Tibial nerve (tissue), 4 donors: ENCODE results near the gene EPB41. TPM values are rescaled to one million over a fixed set of nuclear protein-coding genes. Genes with fewer than 3 reads are reported as not detected.
A peak's percentile ranks its signal among the peaks of the same experiment; 100 is the strongest.

Experiments used
- DNase-seq, 2 donors: peaks; one replicate each; pipeline ENCODE4 v3.0.0-alpha.2; 2019; ENCODE audit warnings: low spot score in 2 of 2
- H3K27ac ChIP-seq, 4 donors: fragments of 200-600 bp; sonication (generic) in 3 of 4; one replicate each; pipeline ENCODE4 v1.5.1; 2017 to 2019; ENCODE audit warnings: mild to moderate bottlenecking in 1 of 4
- H3K27me3 ChIP-seq, 2 donors: fragments of 200-600 bp; sonication (generic) in 1 of 2; one replicate each; pipeline versions ENCODE4 v1.5.1 to v1.6.0; 2017 to 2019
- H3K36me3 ChIP-seq, 3 donors: fragments of 200-600 bp; sonication (generic); one replicate each; pipeline ENCODE4 v1.5.1; 2018 to 2019
- H3K4me1 ChIP-seq, 4 donors: fragments of 200-600 bp; sonication (generic) in 3 of 4; one replicate each; pipeline ENCODE4 v1.5.1; 2017 to 2019
- H3K4me3 ChIP-seq, 4 donors: fragments of 200-600 bp; sonication (generic) in 3 of 4; one replicate each; pipeline ENCODE4 v1.5.1; 2017 to 2019; ENCODE audit warnings: mild to moderate bottlenecking in 1 of 4, moderate library complexity in 1 of 4
- H3K9me3 ChIP-seq, 4 donors: fragments of 200-600 bp; sonication (generic) in 3 of 4; one replicate each; pipeline ENCODE4 v1.5.1; 2017 to 2019
- EP300 ChIP-seq, 2 donors: sonication (generic); formaldehyde crosslinking; IDR thresholded peaks; one replicate each; pipeline ENCODE4 v1.6.1; 2017; ENCODE audit warnings: antibody characterized with exemption in 2 of 2, mild to moderate bottlenecking in 1 of 2
- POLR2A ChIP-seq, 2 donors: fragments of 450-650 bp; IDR thresholded peaks; one replicate each; pipeline ENCODE4 v1.6.1; 2017; ENCODE audit warnings: antibody characterized with exemption in 2 of 2, mild to moderate bottlenecking in 2 of 2, moderate library complexity in 2 of 2
- WGBS, 2 donors: methylation state at CpG; one replicate each; pipeline ENCODE4 v1.1.5; 2018; 5-methylcytosine and 5-hydroxymethylcytosine counted together
- total RNA-seq, 4 donors: library from RNA; depleted of rRNA; stranded (reverse); fragments of >200 nt; gene quantifications; one replicate each; pipeline ENCODE4 v1.1.0, GENCODE V29; 2016
- TF ChIP-seq, protein P1 (sequence below), 5 experiments: fragments of 200-600 bp in 3 of 5; fragments of 450-650 bp in 2 of 5; sonication (generic) in 3 of 5; IDR thresholded peaks; one replicate each; pipeline ENCODE4 v1.5.1; 2016 to 2019; ENCODE audit warnings: antibody characterized with exemption in 5 of 5, mild to moderate bottlenecking in 3 of 5, moderate library complexity in 2 of 5

EPB41 gene
- total RNA-seq, 4 donors from 2014 or later = 13.9 to 22.1 (median 16.0) TPM

DNA sequence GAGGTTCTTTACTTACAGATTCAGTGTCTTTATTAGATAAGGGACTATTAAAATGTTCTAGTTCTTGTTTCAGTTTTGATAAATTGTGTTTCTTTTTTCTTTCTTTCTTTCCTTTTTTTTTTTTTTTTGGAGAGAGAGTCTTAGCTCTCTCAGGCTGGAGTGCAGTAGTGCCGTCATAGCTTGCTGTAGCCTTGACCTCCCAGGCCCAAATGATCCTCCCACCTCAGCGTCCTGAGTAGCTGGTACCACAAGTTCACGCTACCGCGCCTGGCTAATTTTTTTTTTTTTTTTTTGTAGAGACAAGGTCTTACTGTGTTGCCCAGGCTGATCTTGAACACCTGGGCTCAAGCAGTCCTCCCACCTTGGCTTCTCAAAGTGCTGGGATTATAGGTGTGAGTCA, 132.8 kb downstream of the EPB41 start:
- H3K9me3 ChIP-seq = no peaks in the 10 kb centered on the region
- TF ChIP-seq, protein P1, sequence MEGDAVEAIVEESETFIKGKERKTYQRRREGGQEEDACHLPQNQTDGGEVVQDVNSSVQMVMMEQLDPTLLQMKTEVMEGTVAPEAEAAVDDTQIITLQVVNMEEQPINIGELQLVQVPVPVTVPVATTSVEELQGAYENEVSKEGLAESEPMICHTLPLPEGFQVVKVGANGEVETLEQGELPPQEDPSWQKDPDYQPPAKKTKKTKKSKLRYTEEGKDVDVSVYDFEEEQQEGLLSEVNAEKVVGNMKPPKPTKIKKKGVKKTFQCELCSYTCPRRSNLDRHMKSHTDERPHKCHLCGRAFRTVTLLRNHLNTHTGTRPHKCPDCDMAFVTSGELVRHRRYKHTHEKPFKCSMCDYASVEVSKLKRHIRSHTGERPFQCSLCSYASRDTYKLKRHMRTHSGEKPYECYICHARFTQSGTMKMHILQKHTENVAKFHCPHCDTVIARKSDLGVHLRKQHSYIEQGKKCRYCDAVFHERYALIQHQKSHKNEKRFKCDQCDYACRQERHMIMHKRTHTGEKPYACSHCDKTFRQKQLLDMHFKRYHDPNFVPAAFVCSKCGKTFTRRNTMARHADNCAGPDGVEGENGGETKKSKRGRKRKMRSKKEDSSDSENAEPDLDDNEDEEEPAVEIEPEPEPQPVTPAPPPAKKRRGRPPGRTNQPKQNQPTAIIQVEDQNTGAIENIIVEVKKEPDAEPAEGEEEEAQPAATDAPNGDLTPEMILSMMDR (IDR thresholded peaks at IDR 0.05) = no peak
- no peaks in the 10 kb centered on the region for H3K27me3 ChIP-seq
- no peak overlapping the region for H3K4me3 ChIP-seq
- no peak for DNase-seq
- no peak overlapping the region for H3K27ac ChIP-seq
- no peaks in the 10 kb centered on the region for H3K36me3 ChIP-seq
- H3K4me1 ChIP-seq = no peaks in the 10 kb centered on the region
- WGBS, 2 donors = 90 to 93% methylated on average over 5 of the region's 5 CpGs

DNA sequence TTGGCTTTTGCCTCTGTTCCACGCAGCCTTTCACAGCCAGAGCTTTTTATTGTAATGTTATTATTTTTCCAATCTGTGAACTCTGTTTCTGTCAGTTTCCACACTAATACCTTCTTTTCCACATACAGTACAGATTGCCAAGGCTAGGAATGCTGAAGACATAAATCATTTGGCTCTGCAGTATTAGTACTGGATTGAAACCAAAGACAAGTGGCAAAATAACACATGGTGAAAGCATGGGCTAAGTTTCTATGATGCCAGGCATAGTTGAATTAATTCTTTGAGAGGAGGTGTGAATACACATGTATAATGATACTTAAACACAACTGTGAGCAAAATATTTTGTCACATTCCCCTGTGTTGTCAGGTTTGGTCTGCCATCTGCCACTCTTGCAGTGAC, 135.8 kb downstream of the EPB41 start:
- Histone ChIP-seq H3K36me3 (no peaks in the 10 kb centered on the region), H3K27ac (no peak overlapping the region), H3K4me1 (no peaks in the 10 kb centered on the region), H3K4me3 (no peak overlapping the region), H3K9me3 (no peaks in the 10 kb centered on the region), H3K27me3 (no peaks in the 10 kb centered on the region)
- 71 to 72% methylated on average over 1 of the region's 1 CpG for WGBS, 2 donors
- TF ChIP-seq EP300 (IDR thresholded peaks at IDR 0.05) (no peak), POLR2A (IDR thresholded peaks at IDR 0.05) (no peak)
- TF ChIP-seq, protein P1 (IDR thresholded peaks at IDR 0.05) = no peak
- no peak for DNase-seq

DNA sequence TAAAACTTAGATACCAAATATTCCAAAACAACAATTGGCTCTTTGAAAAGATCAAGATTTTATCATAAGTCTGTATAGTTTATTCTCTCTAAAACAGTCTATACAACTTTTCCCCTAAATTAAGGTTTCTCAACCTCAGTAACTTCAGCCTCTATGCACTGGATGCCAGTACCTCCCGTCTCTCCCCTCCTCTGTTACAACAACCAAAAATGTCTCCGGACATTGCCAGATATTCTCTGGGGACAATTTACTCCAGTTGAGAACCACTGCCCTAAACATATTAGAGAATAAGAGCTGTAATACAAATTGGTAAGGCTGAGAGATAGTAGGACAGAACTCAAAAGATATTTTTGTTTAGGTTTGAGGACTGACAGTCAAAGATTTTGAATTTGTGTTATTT, 137.7 kb downstream of the EPB41 start:
- no peaks in the 10 kb centered on the region for H3K36me3 ChIP-seq
- 22 to 28% methylated on average over 2 of the region's 2 CpGs for WGBS, 2 donors
- DNase-seq = peak in 1 of 2 donors; percentile 6
- no peak overlapping the region for H3K27ac ChIP-seq
- H3K4me1 ChIP-seq = no peaks in the 10 kb centered on the region
- TF ChIP-seq EP300 (IDR thresholded peaks at IDR 0.05) (no peak), POLR2A (IDR thresholded peaks at IDR 0.05) (no peak)
- TF ChIP-seq, protein P1 (IDR thresholded peaks at IDR 0.05) = no peak
- H3K27me3 ChIP-seq = no peaks in the 10 kb centered on the region
- no peak overlapping the region for H3K4me3 ChIP-seq
- H3K9me3 ChIP-seq = no peaks in the 10 kb centered on the region

DNA sequence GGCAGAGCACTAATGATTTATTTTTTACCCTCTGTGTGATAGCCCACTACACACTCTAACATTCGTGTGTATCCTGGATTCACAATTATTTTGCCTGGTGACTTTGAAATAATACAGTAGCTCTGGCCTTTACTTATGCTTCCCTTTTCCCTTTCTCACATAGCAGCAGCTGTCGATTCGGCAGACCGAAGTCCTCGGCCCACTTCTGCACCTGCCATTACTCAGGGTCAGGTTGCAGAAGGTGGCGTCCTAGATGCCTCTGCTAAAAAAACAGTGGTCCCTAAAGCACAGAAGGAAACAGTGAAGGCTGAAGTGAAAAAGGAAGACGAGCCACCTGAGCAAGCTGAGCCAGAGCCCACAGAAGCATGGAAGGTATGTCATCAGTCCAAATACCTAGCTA, 138.6 kb downstream of the EPB41 start:
- Histone ChIP-seq H3K36me3 (no peaks in the 10 kb centered on the region), H3K27me3 (no peaks in the 10 kb centered on the region), H3K4me1 (no peaks in the 10 kb centered on the region), H3K27ac (no peak overlapping the region), H3K9me3 (no peaks in the 10 kb centered on the region), H3K4me3 (no peak overlapping the region)
- DNase-seq = no peak
- TF ChIP-seq POLR2A (IDR thresholded peaks at IDR 0.05) = no peak
- no peak for TF ChIP-seq EP300 (IDR thresholded peaks at IDR 0.05)
- TF ChIP-seq, protein P1 (IDR thresholded peaks at IDR 0.05) = no peak
- WGBS, 2 donors = 86 to 90% methylated on average over 7 of the region's 7 CpGs

DNA sequence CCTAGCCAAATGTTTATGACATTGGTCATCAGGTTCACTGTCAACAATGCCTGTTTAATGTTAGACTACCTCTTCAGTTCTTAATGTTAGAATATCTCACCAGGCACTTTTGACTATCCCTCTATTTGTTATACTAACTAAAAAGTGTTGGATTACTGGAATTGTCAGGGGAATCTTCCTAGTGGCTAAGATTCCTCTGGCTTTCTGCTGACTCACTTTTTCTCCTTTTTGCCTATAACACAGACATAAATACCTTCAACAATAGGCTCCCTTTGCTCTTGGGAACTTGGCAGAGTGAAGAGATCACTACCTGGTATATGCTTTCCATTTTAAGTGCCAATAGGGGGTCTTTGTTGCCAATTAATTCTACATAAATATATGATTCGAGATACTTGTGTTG, 140.8 kb downstream of the EPB41 start:
- Histone ChIP-seq H3K4me1 (no peaks in the 10 kb centered on the region), H3K36me3 (no peaks in the 10 kb centered on the region), H3K9me3 (no peaks in the 10 kb centered on the region), H3K27ac (no peak overlapping the region), H3K27me3 (no peaks in the 10 kb centered on the region), H3K4me3 (no peak overlapping the region)
- 93% methylated on average over 1 of the region's 1 CpG for WGBS, 2 donors
- TF ChIP-seq, protein P1 (IDR thresholded peaks at IDR 0.05) = no peak
- TF ChIP-seq EP300 (IDR thresholded peaks at IDR 0.05) (no peak), POLR2A (IDR thresholded peaks at IDR 0.05) (no peak)
- no peak for DNase-seq
